Fibroblast of skin of left quadriceps (primary cell): ENCODE measurements around the gene TACC3.

Source experiments
- DNase-seq, 2 experiments: peaks; one replicate each; pipeline ENCODE4 v3.0.0-alpha.2; 2013; ENCODE audit warnings: low read depth in 2 of 2

TACC3 gene

GRCh38 chr4:1703867-1704266, 17.5 kb upstream of the TACC3 start:
- DNase-seq = no peak

DNA sequence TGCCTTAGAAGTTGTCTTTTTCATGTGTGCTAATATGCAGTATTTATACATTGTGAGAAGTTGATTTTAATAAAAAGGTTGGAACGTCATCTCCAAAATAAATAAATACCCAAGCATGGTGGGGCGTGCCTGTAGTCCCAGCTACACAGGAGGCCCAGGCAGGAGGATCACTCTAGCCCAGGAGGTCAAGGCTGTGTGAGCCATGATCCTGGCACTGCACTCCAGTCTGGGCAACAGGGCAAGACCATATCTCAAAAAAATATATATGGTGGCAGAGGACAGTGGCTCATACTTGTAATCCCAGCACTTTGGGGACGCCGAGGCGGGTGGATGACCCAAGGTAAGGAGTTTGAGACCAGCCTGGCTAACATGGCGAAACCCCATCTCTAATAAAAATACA, 15.6 kb upstream of the TACC3 start:
- DNase-seq = no peak

DNA sequence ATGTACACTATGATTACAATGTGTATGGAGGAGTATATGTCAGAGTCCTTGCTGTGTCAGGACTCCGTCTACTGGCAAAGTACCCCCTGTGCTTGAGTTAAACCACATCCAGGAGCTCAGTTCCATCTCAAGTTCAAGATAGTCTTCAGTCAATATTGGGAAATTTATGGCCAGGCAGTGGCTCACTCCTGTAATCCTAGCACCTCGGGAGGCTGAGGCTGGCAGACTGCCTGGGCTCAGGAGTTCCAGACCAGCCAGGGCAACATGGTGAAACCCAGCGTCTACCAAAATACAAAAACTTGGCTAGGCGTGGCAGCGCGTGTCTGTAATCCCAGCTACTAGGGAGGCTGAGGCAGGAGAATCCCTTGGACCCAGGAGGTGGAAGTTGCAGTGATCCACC, 15.0 kb upstream of the TACC3 start:
- DNase-seq = no peak

DNA sequence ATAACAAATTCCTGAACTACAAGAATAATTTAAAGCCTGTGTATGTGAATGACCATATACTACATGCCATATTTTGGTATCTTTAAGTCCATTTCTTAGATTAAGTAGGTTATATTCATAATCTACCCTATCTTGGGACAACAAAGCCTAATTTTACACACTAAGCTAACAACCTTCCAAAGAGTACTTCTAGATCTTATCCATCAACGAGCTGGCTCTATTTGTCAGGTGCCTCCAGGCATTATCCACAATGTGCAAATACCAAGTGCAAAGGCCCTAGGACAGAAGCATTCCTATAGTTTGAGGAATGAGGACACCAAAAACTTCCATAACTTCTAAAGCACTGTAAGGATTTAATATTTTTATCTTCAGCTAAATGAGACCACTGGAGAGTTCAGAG, 12.7 kb upstream of the TACC3 start:
- DNase-seq = no peak

- no peak for DNase-seq
Measured at GRCh38 chr4:1711055-1711570, 10.2 kb upstream of the TACC3 start.

DNA sequence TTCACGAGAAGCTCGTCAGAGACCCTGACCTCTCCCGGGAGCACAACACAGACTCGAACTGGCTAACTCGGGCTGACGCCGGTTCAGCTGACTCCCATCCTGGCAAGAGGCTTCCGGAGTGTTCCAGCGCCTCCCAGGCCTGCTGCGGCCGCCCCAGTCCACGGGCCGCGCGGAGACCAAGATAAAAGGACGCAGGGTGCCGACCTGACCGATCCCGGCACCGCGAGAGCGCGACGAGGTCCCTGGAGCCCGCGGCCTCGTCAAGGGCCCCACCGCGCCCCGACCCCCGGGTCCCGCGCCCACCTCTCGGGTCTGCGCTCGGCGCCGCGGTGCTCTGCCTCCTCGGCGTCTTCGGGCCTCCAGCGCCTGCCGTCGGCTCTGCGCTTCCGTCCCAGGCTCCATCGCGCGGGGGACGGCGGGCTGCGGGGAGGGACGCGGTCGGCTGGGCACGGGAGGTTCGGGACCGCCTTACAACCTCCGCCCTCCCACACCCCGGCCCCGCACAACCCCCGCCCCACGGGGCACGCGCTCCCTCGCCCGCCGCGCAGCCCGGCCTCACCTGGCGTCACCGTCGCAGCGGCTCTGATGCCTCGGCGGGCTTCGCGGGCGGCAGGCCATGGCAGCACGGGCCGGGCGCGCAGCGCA, 9.6 kb upstream of the TACC3 start:
- DNase-seq = no peak

- peak; percentile 75 to 77 for DNase-seq
Measured at GRCh38 chr4:1712216-1713002, 8.9 kb upstream of the TACC3 start, which contains the start of gene SLBP. TSS of gene SLBP (minus strand) at chr4:1712319. CDS start at chr4:1712188, 131 bp downstream.

GRCh38 chr4:1713003-1713851, 8.1 kb upstream of the TACC3 start:
- DNase-seq = no peak

DNA sequence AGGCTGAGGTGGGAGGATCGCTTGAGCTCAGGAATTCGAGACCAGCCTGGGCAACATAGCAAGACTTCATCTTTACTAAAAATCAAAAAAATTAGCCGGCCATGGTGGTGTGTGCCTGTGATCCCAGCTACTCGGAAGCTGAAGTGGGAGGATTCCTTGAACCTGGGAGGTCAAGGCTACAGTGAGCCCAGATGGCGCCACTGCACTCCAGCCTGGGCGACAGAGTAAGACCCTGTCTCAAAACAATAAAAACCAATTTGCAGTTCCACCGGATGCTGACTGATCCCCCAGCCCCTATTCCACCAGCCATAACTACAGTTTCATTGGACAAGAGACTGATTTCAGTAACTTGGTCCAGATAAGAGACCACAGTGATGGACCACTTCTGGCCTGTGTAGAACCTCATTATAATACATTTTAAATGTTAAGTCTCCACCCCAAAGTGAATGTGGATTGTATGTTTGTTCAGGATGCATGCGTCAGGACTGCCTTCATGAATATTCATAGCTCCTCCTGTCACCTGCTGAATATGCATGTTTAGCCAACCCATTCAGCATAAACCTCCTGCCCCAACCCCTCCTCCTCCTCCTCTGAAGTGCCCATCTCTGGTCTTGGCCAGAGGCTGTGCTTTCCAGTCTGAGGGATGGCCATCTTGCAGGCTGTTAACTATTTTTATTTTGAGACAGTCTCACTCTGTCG, 6.9 kb upstream of the TACC3 start:
- DNase-seq = no peak

DNA sequence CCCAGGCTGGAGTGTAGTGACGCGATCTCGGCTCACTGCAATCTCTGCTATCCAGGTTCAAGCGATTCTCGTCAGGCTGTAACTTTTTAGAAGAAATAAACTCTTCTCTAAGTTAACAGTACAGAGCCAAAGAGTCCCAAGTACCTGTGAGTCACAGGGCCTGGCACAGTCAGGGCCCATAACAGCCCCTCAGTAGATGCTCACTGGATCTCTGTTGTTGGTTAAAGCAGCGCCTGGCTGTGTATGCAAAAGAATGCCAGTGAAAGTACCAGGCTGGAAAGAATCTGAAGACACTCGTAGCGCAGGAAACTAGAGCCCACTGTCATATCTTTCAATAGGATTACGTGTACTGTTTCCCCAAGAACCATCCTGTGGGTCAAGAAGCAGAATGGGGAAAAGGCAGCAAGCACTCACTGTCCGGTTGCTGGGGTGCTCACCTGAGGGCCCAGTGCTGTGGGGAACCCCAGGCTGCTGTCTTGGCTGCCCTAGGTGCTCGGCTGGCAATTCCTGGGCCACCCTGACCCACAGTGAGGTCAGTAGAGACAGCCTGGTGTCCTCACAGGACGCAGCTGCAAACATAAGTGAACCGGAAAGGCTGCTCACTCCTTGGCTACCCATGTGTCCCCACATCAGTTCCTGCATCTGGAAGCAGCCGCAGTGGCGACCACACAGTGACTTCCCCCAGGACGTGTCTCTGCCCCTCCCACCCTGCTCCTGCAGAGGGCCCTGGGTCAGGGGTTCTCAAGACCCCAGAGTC, 6.1 kb upstream of the TACC3 start:
- DNase-seq = no peak

GRCh38 chr4:1716065-1716945, 5.0 kb upstream of the TACC3 start:
- no peak for DNase-seq

GRCh38 chr4:1717129-1718094, 3.9 kb upstream of the TACC3 start:
- no peak for DNase-seq

- DNase-seq = no peak
Measured at GRCh38 chr4:1718095-1718850, 3.0 kb upstream of the TACC3 start.

DNA sequence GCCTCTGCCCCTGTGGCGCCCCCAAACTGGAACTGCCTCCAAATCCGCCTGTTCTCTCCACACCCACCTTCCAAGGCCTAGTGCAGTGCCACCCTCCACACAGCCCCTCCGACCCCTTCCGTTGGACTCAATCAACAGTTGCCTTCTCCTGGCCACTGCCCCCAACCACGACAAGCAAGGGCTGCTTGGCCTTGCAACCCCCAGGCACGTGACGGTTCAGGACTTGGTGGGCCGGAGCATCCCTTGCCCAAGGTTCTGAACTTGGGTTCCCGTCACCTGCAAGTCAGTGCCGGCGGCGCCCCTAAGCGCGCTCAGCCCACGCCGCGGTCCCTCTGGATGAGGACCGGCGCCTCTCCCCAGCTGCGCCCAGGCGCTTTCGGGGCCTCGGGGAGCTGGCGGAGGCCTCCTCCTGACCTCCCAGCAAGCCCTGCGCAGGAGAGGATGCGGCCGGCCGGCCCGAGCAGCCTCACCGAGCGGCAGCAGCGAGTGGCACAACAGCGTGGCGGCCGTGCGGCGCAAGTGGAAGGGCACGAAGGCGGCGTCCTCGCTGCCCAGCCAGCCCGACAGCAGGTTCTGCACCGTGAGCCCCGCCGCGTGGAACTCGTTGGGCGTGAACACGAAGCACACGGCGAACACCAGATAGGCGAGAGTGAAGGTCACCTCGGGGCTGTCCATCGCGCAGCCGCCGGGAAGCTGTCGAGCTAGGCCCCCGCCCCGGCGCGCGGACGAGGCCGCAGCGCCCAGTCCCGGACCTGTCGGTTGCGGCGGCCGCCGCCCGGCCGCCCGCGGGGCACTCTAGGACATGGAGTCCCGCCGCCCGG, 948 bp upstream of the TACC3 start:
- DNase-seq = no peak

- no peak for DNase-seq
Measured at GRCh38 chr4:1721666-1722550, 587 bp downstream of the TACC3 start.

GRCh38 chr4:1722551-1723118, 1.3 kb downstream of the TACC3 start:
- DNase-seq = no peak
